WERI-Rb-1 (cell line): Measurements from ENCODE around the gene FFAR4.

ENCODE experiments used
- DNase-seq: peaks from one replicate; pipeline ENCODE4 v3.0.0-alpha.2; 2020
- H3K27ac ChIP-seq: fragments of 250-450 bp; sonication (Bioruptor Pico); 2 replicates; pipeline ENCODE4 v1.5.1; 2020; ENCODE audit warnings: mild to moderate bottlenecking, moderate library complexity
- H3K27me3 ChIP-seq: fragments of 250-450 bp; sonication (Bioruptor Pico); 2 replicates; pipeline ENCODE4 v1.5.1; 2021; ENCODE audit warnings: mild to moderate bottlenecking, low read depth, moderate library complexity; ENCODE audit not compliant: insufficient read depth, severe bottlenecking
- H3K36me3 ChIP-seq: fragments of 250-450 bp; sonication (Bioruptor Pico); 2 replicates; pipeline ENCODE4 v1.5.1; 2020; ENCODE audit warnings: mild to moderate bottlenecking, moderate library complexity
- H3K4me3 ChIP-seq: 2 replicates; pipeline ENCODE4 v1.5.1; 2011; ENCODE audit warnings: low read depth, mild to moderate bottlenecking, control low read depth, low read length
- H3K9me3 ChIP-seq: fragments of 250-450 bp; sonication (Bioruptor Pico); 2 replicates; pipeline ENCODE4 v1.5.1; 2021; ENCODE audit warnings: mild to moderate bottlenecking, moderate library complexity; ENCODE audit not compliant: severe bottlenecking
- CTCF ChIP-seq: IDR thresholded peaks from 2 replicates; pipeline ENCODE4 v1.5.1; 2011; ENCODE audit warnings: low read depth, mild to moderate bottlenecking, control low read depth, inconsistent platforms, low read length

The FFAR4 gene

DNA sequence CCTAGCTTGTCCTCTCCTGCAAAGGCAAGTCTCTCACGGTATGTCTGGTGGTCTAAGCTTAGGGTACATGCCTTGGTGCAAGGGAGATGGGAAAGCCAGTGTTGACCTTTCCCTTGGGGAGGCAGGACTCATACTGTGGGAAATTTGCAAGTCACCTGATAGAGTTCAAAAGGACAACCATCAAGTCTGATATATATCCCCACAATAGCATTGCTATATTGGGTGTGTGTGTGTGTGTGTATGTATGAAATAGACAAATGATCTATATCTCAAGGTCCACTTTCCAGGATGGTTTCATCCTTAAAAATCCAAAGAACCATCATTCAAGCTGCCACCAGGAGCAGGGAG, 12.2 kb upstream of the FFAR4 start:
- TF ChIP-seq CTCF: no peak
- no peaks in the 10 kb centered on the region for H3K36me3 ChIP-seq

GRCh38 chr10:93554760-93555432, 11.6 kb upstream of the FFAR4 start:
- H3K27me3 ChIP-seq: no peaks in the 10 kb centered on the region
- DNase-seq: peak; percentile 92
- H3K4me3 ChIP-seq: no peak overlapping the region
- peak overlapping the region; percentile 45 for H3K27ac ChIP-seq
- H3K36me3 ChIP-seq: no peaks in the 10 kb centered on the region
- no peaks in the 10 kb centered on the region for H3K9me3 ChIP-seq
- TF ChIP-seq CTCF: peak; percentile 95

More for the DNA sequence above, 12.2 kb upstream of the FFAR4 start:
- H3K27me3 ChIP-seq: no peaks in the 10 kb centered on the region
- no peak for DNase-seq
- no peak overlapping the region for H3K4me3 ChIP-seq
- no peaks in the 10 kb centered on the region for H3K9me3 ChIP-seq
- H3K27ac ChIP-seq: no peak overlapping the region

GRCh38 chr10:93559490-93559889, 7.0 kb upstream of the FFAR4 start:
- H3K27me3 ChIP-seq: no peaks in the 10 kb centered on the region
- no peak for TF ChIP-seq CTCF
- H3K27ac ChIP-seq: no peak overlapping the region
- H3K4me3 ChIP-seq: no peak overlapping the region
- no peaks in the 10 kb centered on the region for H3K9me3 ChIP-seq
- no peak for DNase-seq
- H3K36me3 ChIP-seq: no peaks in the 10 kb centered on the region

DNA sequence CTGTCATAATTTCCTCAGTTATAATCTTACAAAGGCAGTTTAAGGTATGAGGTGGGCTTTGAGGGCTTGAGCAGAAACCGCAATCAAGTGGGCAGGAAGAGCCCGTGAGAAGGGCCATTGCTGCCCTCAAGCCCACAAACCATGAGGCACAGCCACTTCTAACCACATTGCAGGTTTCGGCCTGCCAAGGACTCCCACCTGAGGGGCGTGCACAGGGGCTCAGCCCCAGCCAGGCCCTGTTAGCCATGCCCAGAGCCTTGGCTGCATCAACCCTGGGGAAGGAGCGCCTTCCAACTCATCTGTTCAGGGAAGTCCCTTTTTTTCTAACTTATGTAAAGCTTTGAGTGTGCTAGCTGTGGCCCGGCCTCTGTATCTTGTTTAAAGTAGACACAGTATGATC, 5.9 kb upstream of the FFAR4 start:
- Histone ChIP-seq H3K4me3 (no peak overlapping the region), H3K36me3 (no peaks in the 10 kb centered on the region), H3K27me3 (no peaks in the 10 kb centered on the region), H3K9me3 (no peaks in the 10 kb centered on the region), H3K27ac (no peak overlapping the region)
- no peak for DNase-seq
- no peak for TF ChIP-seq CTCF

- DNase-seq: no peak
- Histone ChIP-seq H3K36me3 (no peaks in the 10 kb centered on the region), H3K4me3 (no peak overlapping the region), H3K27ac (no peak overlapping the region), H3K27me3 (no peaks in the 10 kb centered on the region), H3K9me3 (no peaks in the 10 kb centered on the region)
- TF ChIP-seq CTCF: no peak
Measured at GRCh38 chr10:93565446-93565845, 1.0 kb upstream of the FFAR4 start.
